Activated CD4-positive, alpha-beta T cell treated with anti-CD3 and anti-CD28 coated beads, Interleukin-2, amount 50 U/mL, for 4 hours (primary cell): Measurements from ENCODE around the gene C10orf90.
"Not testable (repeated sequence)": the region's sequence is repeated elsewhere in the genome, so short reads cannot be mapped to it uniquely, and the experiment has no call there.

ENCODE experiments used
- DNase-seq, 2 experiments: peaks; one replicate each; pipeline ENCODE4 v3.0.0-alpha.2; 2020

Gene C10orf90

DNA sequence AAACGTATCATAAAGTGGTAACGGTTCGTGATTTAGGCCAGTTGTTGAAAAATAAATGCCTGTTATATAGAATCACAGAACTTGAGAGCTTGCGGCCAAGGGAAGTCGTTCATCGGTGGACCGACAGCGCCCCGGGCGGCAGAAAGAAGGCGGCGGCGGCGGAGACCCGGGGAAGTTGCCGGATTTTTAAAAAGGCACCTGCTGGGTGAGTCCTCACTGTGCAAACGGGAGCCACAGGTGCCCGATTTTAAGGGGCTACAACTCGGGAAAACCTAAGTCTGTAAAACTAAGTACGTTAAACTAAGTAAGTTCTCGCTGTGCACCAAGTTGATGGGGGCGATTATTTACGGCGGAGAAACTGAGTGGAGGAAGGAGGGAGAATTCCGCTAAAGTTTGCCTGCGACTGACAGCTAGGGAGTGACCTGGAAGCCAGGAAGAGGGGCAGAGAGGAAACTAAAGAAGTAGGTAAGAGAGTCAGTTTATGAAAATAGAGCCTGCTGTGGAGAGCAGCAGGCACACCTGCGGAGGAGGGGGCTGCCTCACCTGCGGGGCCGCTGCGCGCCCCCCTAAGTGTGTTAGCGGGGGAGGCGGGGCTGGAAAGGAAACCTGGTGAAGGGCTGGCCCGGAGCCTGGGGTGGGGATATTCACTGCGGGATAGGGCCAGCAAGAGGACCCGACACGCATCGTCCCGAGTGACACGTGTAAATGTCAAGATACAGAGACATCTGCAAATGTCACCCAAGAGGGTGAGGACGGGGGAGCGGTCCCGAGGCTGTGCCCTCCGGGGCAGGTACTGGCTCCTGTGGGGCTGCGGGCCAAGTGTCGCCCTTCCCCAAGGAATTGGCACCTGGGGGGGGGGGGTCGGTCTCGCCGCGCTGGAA lies 283.2 kb downstream of the C10orf90 start:
- peak; percentile 17 to 20 for DNase-seq

DNA sequence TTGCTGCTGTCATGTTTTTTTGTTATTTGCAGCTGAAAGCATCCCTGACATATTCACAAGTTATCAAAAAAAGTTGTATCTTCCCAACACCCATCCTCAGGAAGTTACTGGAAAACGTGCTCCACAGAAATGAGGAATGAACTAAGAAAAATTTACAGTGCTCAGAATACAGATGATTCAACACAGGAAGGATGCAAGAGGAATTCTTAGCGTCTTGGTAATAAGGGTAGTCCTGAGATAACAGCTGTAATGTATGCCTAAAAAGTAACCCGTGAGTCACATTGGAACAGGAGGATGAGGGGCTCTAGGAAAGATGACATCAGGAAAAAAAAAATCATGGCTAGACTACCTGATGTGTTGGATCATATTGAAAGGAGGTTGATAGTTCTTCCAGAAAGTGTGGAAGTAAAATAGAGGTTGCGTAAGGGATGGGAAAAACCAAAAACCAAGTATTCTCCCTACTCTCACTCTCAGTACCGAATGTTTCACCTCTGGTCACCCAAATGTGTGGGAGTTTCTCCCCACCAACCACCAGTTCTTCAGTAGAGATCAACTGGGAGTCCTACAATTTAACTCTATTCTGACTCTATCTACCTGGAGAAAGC lies 286.1 kb downstream of the C10orf90 start:
- no peak for DNase-seq

DNA sequence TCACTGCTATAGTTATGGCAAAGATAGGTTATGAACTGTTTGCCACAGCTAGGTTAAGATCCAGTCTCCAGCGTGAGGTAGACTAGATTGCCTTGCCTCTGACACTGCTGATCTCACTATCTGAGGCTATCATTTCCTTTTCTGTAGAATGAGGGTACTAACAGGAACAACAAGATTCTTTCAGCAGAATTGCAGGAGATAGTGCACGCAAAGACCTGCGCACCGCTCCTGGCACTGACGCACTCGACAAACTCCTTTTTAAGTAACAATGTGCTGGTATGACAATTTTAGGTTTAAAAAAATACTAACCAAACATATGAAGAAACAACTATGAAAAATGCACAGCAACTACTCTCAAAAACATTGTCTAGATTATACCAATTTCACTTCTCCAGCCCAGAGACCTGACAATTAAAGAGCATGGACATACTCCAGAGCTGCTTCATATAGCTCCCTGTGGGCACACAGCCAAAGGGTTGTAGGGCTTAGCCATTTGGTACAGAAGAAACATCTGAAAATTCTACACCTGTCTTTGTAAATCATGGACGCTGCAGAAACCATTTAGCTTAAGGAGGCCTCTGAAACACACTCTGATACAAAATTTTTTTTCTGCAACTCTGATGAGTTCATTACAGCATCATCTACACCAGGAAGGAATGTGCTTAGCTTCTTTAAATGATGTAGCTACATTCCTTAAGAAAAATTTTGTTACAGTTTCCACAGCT lies 290.0 kb downstream of the C10orf90 start:
- no peak for DNase-seq

DNA sequence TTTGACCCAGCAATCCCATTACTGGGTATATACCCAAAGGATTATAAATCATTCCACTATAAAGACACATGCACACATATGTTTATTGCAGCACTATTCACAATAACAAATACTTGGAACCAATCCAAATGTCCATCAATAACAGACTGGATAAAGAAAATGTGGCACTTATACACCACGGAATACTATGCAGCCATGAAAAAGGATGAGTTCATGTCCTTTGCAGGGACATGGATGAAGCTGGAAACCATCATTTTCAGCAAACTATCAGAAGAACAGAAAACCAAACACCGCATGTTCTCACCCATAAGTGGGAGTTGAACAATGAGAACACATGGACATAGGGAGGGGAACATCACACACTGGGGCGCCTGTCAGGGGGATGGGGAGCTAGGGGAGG lies 291.3 kb downstream of the C10orf90 start:
- DNase-seq: not testable (repeated sequence)

DNA sequence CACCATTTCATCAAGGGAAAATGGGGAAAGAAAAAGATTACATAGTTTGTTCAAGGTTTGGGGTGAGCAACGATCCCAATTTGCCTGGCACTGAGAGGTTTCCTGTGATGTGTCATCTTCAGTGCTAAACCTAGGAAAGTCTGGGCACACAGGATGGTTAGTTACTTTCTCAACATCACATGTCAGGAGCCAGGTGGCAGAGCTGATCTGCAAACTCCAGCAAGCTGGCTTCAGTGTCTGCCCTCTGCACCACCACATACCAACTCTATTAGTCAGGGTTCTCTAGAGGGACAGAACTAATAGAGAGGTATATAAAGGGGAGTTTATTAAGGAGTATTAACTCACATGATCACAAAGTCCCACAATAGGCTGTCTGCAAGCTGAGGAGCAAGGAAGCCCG lies 293.5 kb downstream of the C10orf90 start:
- no peak for DNase-seq

DNA sequence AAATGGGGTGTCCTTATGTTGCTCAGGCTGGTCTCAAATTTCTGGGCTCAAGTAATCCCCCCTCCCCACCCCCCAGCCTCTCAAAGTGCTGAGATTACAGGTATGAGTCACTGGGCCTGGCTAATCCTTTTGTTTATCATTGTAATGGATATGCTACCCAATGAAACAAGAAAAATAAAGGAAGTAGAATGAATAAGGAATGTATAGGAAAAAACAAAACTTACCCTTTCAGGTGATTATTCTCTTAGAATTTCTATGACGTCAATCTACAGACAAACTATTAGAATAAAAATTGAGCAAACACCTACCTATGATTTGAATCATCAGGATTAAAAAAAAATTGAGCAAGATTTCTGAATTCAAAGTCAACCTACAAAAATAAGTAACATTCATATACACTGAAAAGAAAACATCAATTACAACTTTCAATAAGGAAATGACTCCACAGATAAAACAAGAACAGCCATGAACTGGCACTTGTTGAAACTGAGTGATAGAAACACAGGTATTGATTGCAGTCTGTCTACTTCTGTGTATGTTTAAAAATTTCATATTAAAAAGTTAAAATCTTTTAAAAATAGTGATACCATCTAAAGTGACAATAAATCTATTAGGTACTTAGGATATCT lies 294.5 kb downstream of the C10orf90 start:
- no peak for DNase-seq

DNA sequence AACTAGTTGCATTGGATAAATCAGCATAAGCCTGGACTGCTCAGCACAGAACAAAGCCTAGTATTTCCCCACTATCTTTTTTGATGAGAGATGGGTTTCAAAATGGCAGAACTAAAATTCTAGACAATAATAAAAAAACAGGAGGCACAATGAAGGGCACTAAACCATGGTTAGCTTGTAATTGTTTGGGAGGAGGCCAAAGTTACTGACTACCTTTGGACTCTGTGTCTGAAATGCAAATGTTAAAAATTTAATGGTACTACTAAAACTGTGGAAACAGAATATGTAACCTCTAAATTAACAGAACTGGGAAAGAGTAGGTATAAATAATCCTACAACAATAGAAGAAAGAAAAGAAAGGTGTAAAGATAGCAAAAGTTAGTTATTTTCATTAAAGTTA lies 295.2 kb downstream of the C10orf90 start:
- no peak for DNase-seq
